HEK293 (cell line): ENCODE data around the gene BTRC.

Experiments used
- CTCF ChIA-PET: fragments of 350-600 bp; formaldehyde crosslinking; extraction: SDS; loops from one replicate; lab custom pipeline; 2021; ENCODE audit warnings: antibody characterized with exemption; lab: Yijun Ruan, JAX
- POLR2A ChIA-PET: fragments of 300-600 bp; formaldehyde crosslinking; extraction: SDS; loops from one replicate; lab custom pipeline; 2020; ENCODE audit warnings: antibody characterized with exemption, inconsistent platforms; lab: Yijun Ruan, JAX
- H3K27ac ChIP-seq: fragments of 200-500 bp; sonication (Bioruptor generic); 2 replicates; pipeline ENCODE4 v1.5.1; 2014; ENCODE audit warnings: low read depth, low read length, control low read depth, inconsistent platforms; ENCODE audit errors: extremely low read depth
- H3K36me3 ChIP-seq, 2 experiments: fragments of 200-500 bp in 1 of 2; sonication (Bioruptor generic) in 1 of 2; 1 replicate in 1 of 2; 2 replicates in 1 of 2; pipeline ENCODE4 v1.5.1; 2014 to 2017; ENCODE audit warnings: inconsistent platforms in 2 of 2, low read length in 2 of 2; ENCODE audit not compliant: control insufficient read depth in 2 of 2, insufficient read depth in 1 of 2
- H3K4me1 ChIP-seq: fragments of 200-500 bp; sonication (Bioruptor generic); 2 replicates; pipeline ENCODE4 v1.5.1; 2014; ENCODE audit warnings: mild to moderate bottlenecking, low read length, inconsistent platforms; ENCODE audit not compliant: control insufficient read depth, insufficient read depth
- H3K4me3 ChIP-seq: 2 replicates; pipeline ENCODE4 v1.5.1; 2011; ENCODE audit warnings: low read depth, mild to moderate bottlenecking, control low read depth, low read length, moderate library complexity
- H3K9me3 ChIP-seq: fragments of 200-500 bp; sonication (Bioruptor generic); 2 replicates; pipeline ENCODE4 v1.5.1; 2014; ENCODE audit warnings: low read depth, low read length, inconsistent platforms; ENCODE audit not compliant: control insufficient read depth, insufficient read depth
- GLIS1 ChIP-seq: fragments of 450-650 bp; formaldehyde crosslinking; IDR thresholded peaks from 2 replicates; pipeline ENCODE4 v1.5.1; 2016; ENCODE audit warnings: missing biosample characterization, missing genetic modification characterization
- HOXA7 ChIP-seq: sonication (generic); formaldehyde crosslinking; IDR thresholded peaks from 2 replicates; pipeline ENCODE4 v1.8.1; 2022; ENCODE audit warnings: missing genetic modification reagents, borderline replicate concordance
- TCF7L2 ChIP-seq: IDR thresholded peaks from 2 replicates; pipeline ENCODE4 v1.6.1; 2011; ENCODE audit warnings: low read depth, mild to moderate bottlenecking, inconsistent platforms, low read length, moderate library complexity, borderline replicate concordance
- ZBTB48 ChIP-seq: fragments of 450-650 bp; formaldehyde crosslinking; IDR thresholded peaks from 2 replicates; pipeline ENCODE4 v1.5.1; 2016; ENCODE audit warnings: missing biosample characterization, missing genetic modification characterization
- ZNF138 ChIP-seq: fragments of 450-650 bp; formaldehyde crosslinking; IDR thresholded peaks from 2 replicates; pipeline ENCODE4 v1.5.1; 2016; ENCODE audit warnings: missing biosample characterization, missing genetic modification characterization, borderline replicate concordance
- ZNF146 ChIP-seq: fragments of 450-650 bp; formaldehyde crosslinking; IDR thresholded peaks from 2 replicates; pipeline ENCODE4 v1.5.1; 2016; ENCODE audit warnings: missing biosample characterization, missing genetic modification characterization
- ZNF157 ChIP-seq: fragments of 450-650 bp; formaldehyde crosslinking; IDR thresholded peaks from 2 replicates; pipeline ENCODE4 v1.5.1; 2016; ENCODE audit warnings: missing biosample characterization, missing genetic modification characterization
- ZNF202 ChIP-seq: fragments of 450-650 bp; formaldehyde crosslinking; IDR thresholded peaks from 2 replicates; pipeline ENCODE4 v1.5.1; 2016; ENCODE audit warnings: missing biosample characterization, missing genetic modification characterization, borderline replicate concordance
- ZNF214 ChIP-seq: fragments of 450-650 bp; formaldehyde crosslinking; IDR thresholded peaks from 2 replicates; pipeline ENCODE4 v1.5.1; 2017; ENCODE audit warnings: missing biosample characterization, mild to moderate bottlenecking, missing genetic modification characterization, borderline replicate concordance
- ZNF221 ChIP-seq: fragments of 450-650 bp; formaldehyde crosslinking; IDR thresholded peaks from 2 replicates; pipeline ENCODE4 v1.5.1; 2017; ENCODE audit warnings: missing biosample characterization, missing genetic modification characterization, borderline replicate concordance
- ZNF266 ChIP-seq: fragments of 450-650 bp; formaldehyde crosslinking; IDR thresholded peaks from 2 replicates; pipeline ENCODE4 v1.5.1; 2016; ENCODE audit warnings: missing biosample characterization, missing genetic modification characterization, low read depth
- ZNF426 ChIP-seq: fragments of 450-650 bp; formaldehyde crosslinking; IDR thresholded peaks from 2 replicates; pipeline ENCODE4 v1.5.1; 2017; ENCODE audit warnings: missing biosample characterization, missing genetic modification characterization, mild to moderate bottlenecking, inconsistent platforms, moderate library complexity
- ZNF473 ChIP-seq: fragments of 450-650 bp; formaldehyde crosslinking; IDR thresholded peaks from 2 replicates; pipeline ENCODE4 v1.5.1; 2017; ENCODE audit warnings: missing biosample characterization, missing genetic modification characterization
- ZNF48 ChIP-seq: fragments of 450-650 bp; formaldehyde crosslinking; IDR thresholded peaks from 2 replicates; pipeline ENCODE4 v1.5.1; 2016; ENCODE audit warnings: missing biosample characterization, missing genetic modification characterization
- ZNF530 ChIP-seq: fragments of 450-650 bp; formaldehyde crosslinking; IDR thresholded peaks from 2 replicates; pipeline ENCODE4 v1.5.1; 2016; ENCODE audit warnings: low read depth, missing biosample characterization, missing genetic modification characterization
- ZNF544 ChIP-seq: fragments of 450-650 bp; formaldehyde crosslinking; IDR thresholded peaks from 2 replicates; pipeline ENCODE4 v1.5.0; 2017; ENCODE audit warnings: missing biosample characterization, missing genetic modification characterization
- ZNF549 ChIP-seq: fragments of 450-650 bp; IDR thresholded peaks from 2 replicates; pipeline ENCODE4 v1.5.1; 2018; ENCODE audit warnings: missing biosample characterization, missing genetic modification characterization, mild to moderate bottlenecking, inconsistent platforms, moderate library complexity
- ZNF561 ChIP-seq: fragments of 450-650 bp; IDR thresholded peaks from 2 replicates; pipeline ENCODE4 v1.5.1; 2018; ENCODE audit warnings: missing biosample characterization, missing genetic modification characterization, borderline replicate concordance
- ZNF629 ChIP-seq: fragments of 450-650 bp; formaldehyde crosslinking; IDR thresholded peaks from 2 replicates; pipeline ENCODE4 v1.5.1; 2017; ENCODE audit warnings: missing biosample characterization, missing genetic modification characterization
- ZNF654 ChIP-seq: fragments of 450-650 bp; formaldehyde crosslinking; IDR thresholded peaks from 2 replicates; pipeline ENCODE4 v1.5.1; 2016; ENCODE audit warnings: low read depth, missing biosample characterization, missing genetic modification characterization
- ZNF664 ChIP-seq: fragments of 450-650 bp; formaldehyde crosslinking; IDR thresholded peaks from 2 replicates; pipeline ENCODE4 v1.5.1; 2016; ENCODE audit warnings: missing biosample characterization, missing genetic modification characterization
- ZNF701 ChIP-seq: fragments of 450-650 bp; formaldehyde crosslinking; IDR thresholded peaks from 2 replicates; pipeline ENCODE4 v1.5.1; 2016; ENCODE audit warnings: missing biosample characterization, missing genetic modification characterization
- ZNF777 ChIP-seq: fragments of 450-650 bp; formaldehyde crosslinking; IDR thresholded peaks from 2 replicates; pipeline ENCODE4 v1.5.1; 2017; ENCODE audit warnings: missing biosample characterization, missing genetic modification characterization, borderline replicate concordance
- ZNF792 ChIP-seq: fragments of 450-650 bp; formaldehyde crosslinking; IDR thresholded peaks from 2 replicates; pipeline ENCODE4 v1.5.1; 2016; ENCODE audit warnings: missing biosample characterization, missing genetic modification characterization
- ZSCAN16 ChIP-seq: fragments of 450-650 bp; formaldehyde crosslinking; IDR thresholded peaks from 2 replicates; pipeline ENCODE4 v1.5.1; 2016; ENCODE audit warnings: missing biosample characterization, missing genetic modification characterization
- TF ChIP-seq, protein P1 (sequence below): fragments of 450-650 bp; formaldehyde crosslinking; IDR thresholded peaks from 2 replicates; pipeline ENCODE4 v1.5.1; 2017; ENCODE audit warnings: missing biosample characterization, missing genetic modification characterization
- TF ChIP-seq, protein P2 (sequence below): fragments of 450-650 bp; formaldehyde crosslinking; IDR thresholded peaks from 2 replicates; pipeline ENCODE4; 2016; ENCODE audit warnings: missing biosample characterization, missing genetic modification characterization
- TF ChIP-seq, protein P3 (sequence below): fragments of 450-650 bp; formaldehyde crosslinking; IDR thresholded peaks from 2 replicates; pipeline ENCODE4 v1.5.0; 2017; ENCODE audit warnings: missing biosample characterization, missing genetic modification characterization, borderline replicate concordance
- TF ChIP-seq, protein P4 (sequence below): fragments of 450-650 bp; formaldehyde crosslinking; IDR thresholded peaks from 2 replicates; pipeline ENCODE4 v1.5.1; 2017; ENCODE audit warnings: missing biosample characterization, mild to moderate bottlenecking, missing genetic modification characterization, moderate library complexity
- TF ChIP-seq, protein P5 (sequence below): fragments of 450-650 bp; formaldehyde crosslinking; IDR thresholded peaks from 2 replicates; pipeline ENCODE4 v1.5.1; 2016; ENCODE audit warnings: missing biosample characterization, missing genetic modification characterization

The BTRC gene

DNA sequence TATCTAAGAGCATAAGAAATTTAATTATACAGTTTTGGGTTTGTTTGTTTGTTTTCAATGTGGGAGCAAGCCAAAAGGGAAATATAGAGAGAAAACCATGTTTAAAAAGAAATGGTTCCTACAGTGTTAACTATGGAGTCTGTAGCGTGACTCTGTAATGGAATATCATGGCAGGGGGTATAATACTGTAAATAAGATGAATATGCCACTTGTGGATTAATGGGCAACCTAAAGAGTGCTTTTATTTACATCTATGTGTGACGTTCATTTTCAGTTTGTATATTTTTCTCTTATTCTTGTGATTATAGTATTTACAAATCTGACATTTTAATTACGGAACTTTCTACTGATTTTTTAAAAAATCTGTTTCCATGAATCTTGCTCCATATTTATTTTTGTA is 138.2 kb downstream of the BTRC start:
- no peak overlapping the region for H3K4me3 ChIP-seq
- ChIA-PET CTCF (no interaction called here), POLR2A (interaction anchor here (0.6 kb wide), 1 partner anchor 440 kb away, joined by 3 read pairs; no protein-coding TSS in a partner anchor)
- no peak overlapping the region for H3K27ac ChIP-seq
- H3K9me3 ChIP-seq: no peaks in the 10 kb centered on the region
- peaks cover 24% of the 10 kb centered on the region for H3K4me1 ChIP-seq
- no peaks in the 10 kb centered on the region for H3K36me3 ChIP-seq
- TF ChIP-seq ZNF530 (tag by site-specific recombination): no peak
- TF ChIP-seq, protein P1, sequence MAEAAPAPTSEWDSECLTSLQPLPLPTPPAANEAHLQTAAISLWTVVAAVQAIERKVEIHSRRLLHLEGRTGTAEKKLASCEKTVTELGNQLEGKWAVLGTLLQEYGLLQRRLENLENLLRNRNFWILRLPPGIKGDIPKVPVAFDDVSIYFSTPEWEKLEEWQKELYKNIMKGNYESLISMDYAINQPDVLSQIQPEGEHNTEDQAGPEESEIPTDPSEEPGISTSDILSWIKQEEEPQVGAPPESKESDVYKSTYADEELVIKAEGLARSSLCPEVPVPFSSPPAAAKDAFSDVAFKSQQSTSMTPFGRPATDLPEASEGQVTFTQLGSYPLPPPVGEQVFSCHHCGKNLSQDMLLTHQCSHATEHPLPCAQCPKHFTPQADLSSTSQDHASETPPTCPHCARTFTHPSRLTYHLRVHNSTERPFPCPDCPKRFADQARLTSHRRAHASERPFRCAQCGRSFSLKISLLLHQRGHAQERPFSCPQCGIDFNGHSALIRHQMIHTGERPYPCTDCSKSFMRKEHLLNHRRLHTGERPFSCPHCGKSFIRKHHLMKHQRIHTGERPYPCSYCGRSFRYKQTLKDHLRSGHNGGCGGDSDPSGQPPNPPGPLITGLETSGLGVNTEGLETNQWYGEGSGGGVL (tag by site-specific recombination): no peak
- no peak for TF ChIP-seq HOXA7 (CRISPR knock-in tag)
- TF ChIP-seq ZNF221: no peak
- TF ChIP-seq, protein P2, sequence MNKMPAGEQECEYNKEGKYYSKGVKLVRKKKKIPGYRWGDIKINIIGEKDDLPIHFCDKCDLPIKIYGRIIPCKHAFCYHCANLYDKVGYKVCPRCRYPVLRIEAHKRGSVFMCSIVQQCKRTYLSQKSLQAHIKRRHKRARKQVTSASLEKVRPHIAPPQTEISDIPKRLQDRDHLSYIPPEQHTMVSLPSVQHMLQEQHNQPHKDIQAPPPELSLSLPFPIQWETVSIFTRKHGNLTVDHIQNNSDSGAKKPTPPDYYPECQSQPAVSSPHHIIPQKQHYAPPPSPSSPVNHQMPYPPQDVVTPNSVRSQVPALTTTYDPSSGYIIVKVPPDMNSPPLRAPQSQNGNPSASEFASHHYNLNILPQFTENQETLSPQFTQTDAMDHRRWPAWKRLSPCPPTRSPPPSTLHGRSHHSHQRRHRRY (tag by site-specific recombination): no peak
- no peak for TF ChIP-seq ZNF157
- no peak for TF ChIP-seq ZNF549 (tag by site-specific recombination)
- TF ChIP-seq GLIS1: peak; percentile 92
- no peak for TF ChIP-seq ZNF473 (tag by site-specific recombination)
- peak; percentile 74 for TF ChIP-seq ZNF629 (tag by site-specific recombination)
- TF ChIP-seq, protein P3, sequence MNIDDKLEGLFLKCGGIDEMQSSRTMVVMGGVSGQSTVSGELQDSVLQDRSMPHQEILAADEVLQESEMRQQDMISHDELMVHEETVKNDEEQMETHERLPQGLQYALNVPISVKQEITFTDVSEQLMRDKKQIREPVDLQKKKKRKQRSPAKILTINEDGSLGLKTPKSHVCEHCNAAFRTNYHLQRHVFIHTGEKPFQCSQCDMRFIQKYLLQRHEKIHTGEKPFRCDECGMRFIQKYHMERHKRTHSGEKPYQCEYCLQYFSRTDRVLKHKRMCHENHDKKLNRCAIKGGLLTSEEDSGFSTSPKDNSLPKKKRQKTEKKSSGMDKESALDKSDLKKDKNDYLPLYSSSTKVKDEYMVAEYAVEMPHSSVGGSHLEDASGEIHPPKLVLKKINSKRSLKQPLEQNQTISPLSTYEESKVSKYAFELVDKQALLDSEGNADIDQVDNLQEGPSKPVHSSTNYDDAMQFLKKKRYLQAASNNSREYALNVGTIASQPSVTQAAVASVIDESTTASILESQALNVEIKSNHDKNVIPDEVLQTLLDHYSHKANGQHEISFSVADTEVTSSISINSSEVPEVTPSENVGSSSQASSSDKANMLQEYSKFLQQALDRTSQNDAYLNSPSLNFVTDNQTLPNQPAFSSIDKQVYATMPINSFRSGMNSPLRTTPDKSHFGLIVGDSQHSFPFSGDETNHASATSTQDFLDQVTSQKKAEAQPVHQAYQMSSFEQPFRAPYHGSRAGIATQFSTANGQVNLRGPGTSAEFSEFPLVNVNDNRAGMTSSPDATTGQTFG: no peak
- no peak for TF ChIP-seq TCF7L2
- no peak for TF ChIP-seq ZNF664 (tag by site-specific recombination)
- no peak for TF ChIP-seq ZNF544
- no peak for TF ChIP-seq ZNF48 (tag by site-specific recombination)
- no peak for TF ChIP-seq ZNF792 (tag by site-specific recombination)
- TF ChIP-seq, protein P4, sequence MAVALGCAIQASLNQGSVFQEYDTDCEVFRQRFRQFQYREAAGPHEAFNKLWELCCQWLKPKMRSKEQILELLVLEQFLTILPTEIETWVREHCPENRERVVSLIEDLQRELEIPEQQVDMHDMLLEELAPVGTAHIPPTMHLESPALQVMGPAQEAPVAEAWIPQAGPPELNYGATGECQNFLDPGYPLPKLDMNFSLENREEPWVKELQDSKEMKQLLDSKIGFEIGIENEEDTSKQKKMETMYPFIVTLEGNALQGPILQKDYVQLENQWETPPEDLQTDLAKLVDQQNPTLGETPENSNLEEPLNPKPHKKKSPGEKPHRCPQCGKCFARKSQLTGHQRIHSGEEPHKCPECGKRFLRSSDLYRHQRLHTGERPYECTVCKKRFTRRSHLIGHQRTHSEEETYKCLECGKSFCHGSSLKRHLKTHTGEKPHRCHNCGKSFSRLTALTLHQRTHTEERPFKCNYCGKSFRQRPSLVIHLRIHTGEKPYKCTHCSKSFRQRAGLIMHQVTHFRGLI (tag by site-specific recombination): no peak
- no peak for TF ChIP-seq ZNF701 (tag by site-specific recombination)
- TF ChIP-seq ZNF561 (tag by site-specific recombination): no peak
- TF ChIP-seq ZBTB48 (tag by site-specific recombination): no peak
- no peak for TF ChIP-seq ZNF138 (tag by site-specific recombination)
- no peak for TF ChIP-seq ZSCAN16 (tag by site-specific recombination)
- no peak for TF ChIP-seq ZNF777 (tag by site-specific recombination)
- TF ChIP-seq ZNF266: no peak
- TF ChIP-seq ZNF426: no peak
- TF ChIP-seq ZNF214 (tag by site-specific recombination): no peak
- no peak for TF ChIP-seq ZNF654 (tag by site-specific recombination)
- no peak for TF ChIP-seq ZNF202 (tag by site-specific recombination)
- TF ChIP-seq, protein P5, sequence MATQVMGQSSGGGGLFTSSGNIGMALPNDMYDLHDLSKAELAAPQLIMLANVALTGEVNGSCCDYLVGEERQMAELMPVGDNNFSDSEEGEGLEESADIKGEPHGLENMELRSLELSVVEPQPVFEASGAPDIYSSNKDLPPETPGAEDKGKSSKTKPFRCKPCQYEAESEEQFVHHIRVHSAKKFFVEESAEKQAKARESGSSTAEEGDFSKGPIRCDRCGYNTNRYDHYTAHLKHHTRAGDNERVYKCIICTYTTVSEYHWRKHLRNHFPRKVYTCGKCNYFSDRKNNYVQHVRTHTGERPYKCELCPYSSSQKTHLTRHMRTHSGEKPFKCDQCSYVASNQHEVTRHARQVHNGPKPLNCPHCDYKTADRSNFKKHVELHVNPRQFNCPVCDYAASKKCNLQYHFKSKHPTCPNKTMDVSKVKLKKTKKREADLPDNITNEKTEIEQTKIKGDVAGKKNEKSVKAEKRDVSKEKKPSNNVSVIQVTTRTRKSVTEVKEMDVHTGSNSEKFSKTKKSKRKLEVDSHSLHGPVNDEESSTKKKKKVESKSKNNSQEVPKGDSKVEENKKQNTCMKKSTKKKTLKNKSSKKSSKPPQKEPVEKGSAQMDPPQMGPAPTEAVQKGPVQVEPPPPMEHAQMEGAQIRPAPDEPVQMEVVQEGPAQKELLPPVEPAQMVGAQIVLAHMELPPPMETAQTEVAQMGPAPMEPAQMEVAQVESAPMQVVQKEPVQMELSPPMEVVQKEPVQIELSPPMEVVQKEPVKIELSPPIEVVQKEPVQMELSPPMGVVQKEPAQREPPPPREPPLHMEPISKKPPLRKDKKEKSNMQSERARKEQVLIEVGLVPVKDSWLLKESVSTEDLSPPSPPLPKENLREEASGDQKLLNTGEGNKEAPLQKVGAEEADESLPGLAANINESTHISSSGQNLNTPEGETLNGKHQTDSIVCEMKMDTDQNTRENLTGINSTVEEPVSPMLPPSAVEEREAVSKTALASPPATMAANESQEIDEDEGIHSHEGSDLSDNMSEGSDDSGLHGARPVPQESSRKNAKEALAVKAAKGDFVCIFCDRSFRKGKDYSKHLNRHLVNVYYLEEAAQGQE (tag by site-specific recombination): no peak
- no peak for TF ChIP-seq ZNF146 (tag by site-specific recombination)
